Left ventricle myocardium inferior (tissue), 1 donor: ENCODE measurements around the gene CDC42BPB. TPM values are rescaled to one million over a fixed set of nuclear protein-coding genes. Genes with fewer than 3 reads are reported as not detected.

Experiments
- DNase-seq: peaks from one replicate; pipeline ENCODE4 v3.0.0-alpha.2; 2020
- H3K27ac ChIP-seq: fragments of 200-600 bp; replicated peaks from 2 replicates; pipeline ENCODE4 v1.8.0; 2021
- H3K27me3 ChIP-seq: fragments of 200-600 bp; 2 replicates; pipeline ENCODE4 v1.8.0; 2021; ENCODE audit warnings: low read depth
- H3K36me3 ChIP-seq: fragments of 200-600 bp; 2 replicates; pipeline ENCODE4 v1.8.0; 2021
- H3K4me1 ChIP-seq: fragments of 200-600 bp; 2 replicates; pipeline ENCODE4 v1.8.0; 2021
- H3K4me3 ChIP-seq: fragments of 200-600 bp; 2 replicates; pipeline ENCODE4 v1.8.0; 2021; ENCODE audit warnings: mild to moderate bottlenecking, moderate library complexity
- H3K9me3 ChIP-seq: fragments of 200-600 bp; replicated peaks from 2 replicates; pipeline ENCODE4 v1.8.0; 2021
- intact Hi-C: fragments of 100-400 bp; cut with micrococcal nuclease; formaldehyde crosslinking; loops from one replicate; pipeline ENCODE4 v1.11.0; 2022
- total RNA-seq: library from RNA; stranded (reverse); fragmentation: NEBNext Ultra II Directional; extraction: Animal tissue kit (Norgen Biotek cat#: 25700); gene quantifications from one replicate; pipeline ENCODE4 v1.2.1, GENCODE V29; 2021
- TF ChIP-seq, protein P1 (sequence below): fragments of 200-600 bp; IDR thresholded peaks from 2 replicates; pipeline ENCODE4 v1.8.0; 2021; ENCODE audit warnings: antibody characterized with exemption, mild to moderate bottlenecking, borderline replicate concordance
- donor health status: DM: no; HTN: yes; CAD: no; lungs with severe emphysema.

CDC42BPB gene
- total RNA-seq, 1 donor from 2014 or later: 67.1 TPM

DNA sequence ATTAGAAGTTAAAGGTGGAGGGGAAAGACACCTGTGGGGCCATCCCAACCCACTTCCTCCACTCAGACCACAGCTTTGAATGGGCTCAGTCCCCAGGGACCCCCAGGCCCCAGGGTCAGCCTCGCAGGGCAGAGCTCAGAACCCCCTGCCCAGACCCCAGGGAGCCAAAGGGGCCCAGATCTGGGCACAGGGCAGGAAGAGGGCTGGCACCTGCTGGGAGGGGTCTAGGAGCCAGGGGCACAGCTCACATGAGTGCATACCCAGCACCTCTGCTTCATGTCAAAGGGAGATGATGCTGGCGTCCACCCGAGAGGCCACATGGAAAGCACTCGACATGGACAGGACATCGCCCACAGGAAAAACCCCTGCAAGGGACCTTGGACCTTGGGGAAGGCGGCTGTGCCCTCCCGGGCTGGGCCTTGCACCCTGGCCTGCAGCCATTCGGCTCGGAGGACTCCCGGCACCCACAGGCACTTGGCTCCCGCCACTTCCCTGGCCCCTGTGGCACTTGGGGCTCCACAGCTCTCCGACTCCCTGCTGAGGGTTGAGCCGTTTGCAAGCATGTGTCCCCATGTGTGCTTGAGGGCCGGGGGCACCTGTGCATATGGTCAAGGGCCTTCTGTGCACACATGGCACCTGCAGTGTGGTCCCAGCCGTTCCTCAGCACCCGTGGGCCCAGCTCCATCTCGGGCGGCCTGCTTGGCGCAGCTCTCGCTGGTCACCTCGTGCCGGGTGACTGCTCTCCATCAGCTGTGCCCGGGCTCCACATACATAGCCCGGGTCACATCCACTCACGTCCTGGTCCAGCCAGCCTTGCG lies 142.7 kb downstream of the CDC42BPB start:
- Histone ChIP-seq H3K9me3 (no peaks in the 10 kb centered on the region), H3K36me3 (no peaks in the 10 kb centered on the region), H3K4me3 (no peak overlapping the region), H3K4me1 (no peaks in the 10 kb centered on the region), H3K27ac (no peak overlapping the region), H3K27me3 (no peaks in the 10 kb centered on the region)
- TF ChIP-seq, protein P1, sequence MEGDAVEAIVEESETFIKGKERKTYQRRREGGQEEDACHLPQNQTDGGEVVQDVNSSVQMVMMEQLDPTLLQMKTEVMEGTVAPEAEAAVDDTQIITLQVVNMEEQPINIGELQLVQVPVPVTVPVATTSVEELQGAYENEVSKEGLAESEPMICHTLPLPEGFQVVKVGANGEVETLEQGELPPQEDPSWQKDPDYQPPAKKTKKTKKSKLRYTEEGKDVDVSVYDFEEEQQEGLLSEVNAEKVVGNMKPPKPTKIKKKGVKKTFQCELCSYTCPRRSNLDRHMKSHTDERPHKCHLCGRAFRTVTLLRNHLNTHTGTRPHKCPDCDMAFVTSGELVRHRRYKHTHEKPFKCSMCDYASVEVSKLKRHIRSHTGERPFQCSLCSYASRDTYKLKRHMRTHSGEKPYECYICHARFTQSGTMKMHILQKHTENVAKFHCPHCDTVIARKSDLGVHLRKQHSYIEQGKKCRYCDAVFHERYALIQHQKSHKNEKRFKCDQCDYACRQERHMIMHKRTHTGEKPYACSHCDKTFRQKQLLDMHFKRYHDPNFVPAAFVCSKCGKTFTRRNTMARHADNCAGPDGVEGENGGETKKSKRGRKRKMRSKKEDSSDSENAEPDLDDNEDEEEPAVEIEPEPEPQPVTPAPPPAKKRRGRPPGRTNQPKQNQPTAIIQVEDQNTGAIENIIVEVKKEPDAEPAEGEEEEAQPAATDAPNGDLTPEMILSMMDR: no peak
- intact Hi-C loops: no loop called here
- DNase-seq: no peak

DNA sequence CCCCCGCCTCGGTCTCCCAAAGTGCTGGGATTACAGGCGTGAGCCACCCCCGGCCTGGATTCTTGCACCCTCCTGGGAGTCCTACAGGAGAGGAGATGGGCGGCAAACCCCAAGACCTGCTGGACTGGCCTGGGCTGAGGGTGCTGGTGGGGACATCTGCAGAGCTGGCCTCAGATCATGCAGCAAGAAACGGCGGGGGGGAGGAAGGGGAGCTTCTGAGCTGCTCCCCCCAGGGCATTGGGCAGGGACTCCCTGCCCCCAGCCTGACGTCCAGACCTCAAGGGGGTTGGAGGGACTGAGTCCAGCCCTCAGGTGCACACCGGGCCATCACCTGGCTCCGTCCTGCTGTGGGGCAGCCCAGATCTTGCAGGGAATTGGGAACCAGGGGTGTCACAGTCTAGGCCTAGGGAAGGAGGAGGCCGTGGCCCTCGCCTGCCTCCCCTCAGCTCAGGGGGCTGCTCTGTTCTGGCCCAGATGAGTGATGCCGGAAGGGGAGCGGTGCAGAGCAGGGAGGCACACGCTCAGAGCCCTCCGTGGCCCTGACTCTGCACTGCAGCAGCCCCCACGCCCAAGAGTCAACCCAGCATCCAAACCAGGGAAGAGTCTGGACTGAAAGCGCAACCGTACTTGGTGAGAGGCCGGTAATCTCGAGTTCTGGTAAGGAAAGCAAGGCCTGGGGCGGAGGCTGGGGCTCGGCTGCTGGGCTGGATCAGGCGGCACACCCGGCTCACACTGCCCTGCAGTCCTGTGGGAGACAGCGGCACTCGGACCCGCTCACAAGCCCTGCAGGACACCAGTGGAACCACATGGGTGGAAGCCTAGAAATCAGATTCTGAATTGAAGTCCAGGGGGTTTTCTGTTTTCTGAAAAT lies 143.8 kb downstream of the CDC42BPB start:
- Histone ChIP-seq H3K27ac (no peak overlapping the region), H3K9me3 (no peaks in the 10 kb centered on the region), H3K4me3 (no peak overlapping the region), H3K36me3 (no peaks in the 10 kb centered on the region), H3K4me1 (no peaks in the 10 kb centered on the region), H3K27me3 (no peaks in the 10 kb centered on the region)
- TF ChIP-seq, protein P1: no peak
- intact Hi-C loops: no loop called here
- no peak for DNase-seq

DNA sequence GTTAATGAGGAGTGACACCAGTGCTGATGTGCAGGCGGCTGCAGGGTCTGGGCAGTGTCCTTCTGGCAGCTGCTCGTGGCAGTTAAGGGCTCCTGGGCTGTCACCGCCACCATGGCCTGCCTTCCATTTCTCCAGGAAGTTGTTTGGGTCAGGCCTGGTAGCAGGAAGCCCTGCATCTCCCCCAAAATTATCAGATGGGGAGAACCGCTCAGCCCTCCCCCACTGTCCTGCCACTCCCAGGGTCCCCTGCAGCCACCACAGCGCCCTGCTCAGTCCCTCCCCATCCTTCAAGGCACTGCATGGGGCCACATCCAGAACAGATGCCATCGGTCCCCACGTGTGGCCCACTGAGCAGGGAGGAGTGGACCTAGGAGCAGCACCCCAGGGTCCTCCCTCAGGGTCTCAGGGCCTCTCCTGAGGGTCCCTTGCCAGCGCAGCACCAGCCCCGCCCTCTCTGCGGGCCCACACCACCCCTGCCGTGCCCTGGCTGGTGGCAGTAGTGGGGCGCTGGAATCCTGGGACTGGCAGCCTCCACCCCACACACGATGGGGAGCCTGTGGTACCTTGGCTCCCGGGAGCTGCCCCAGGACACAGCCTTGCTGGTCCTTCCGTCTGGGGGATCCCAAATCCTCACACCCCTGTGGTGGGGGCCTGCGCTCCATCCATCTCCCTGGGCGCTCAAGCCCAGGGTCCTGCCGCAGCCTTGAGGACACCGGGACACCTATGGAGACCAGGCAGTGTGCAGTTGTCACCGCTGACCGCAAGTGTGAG lies 145.2 kb downstream of the CDC42BPB start:
- H3K27ac ChIP-seq: no peak overlapping the region
- intact Hi-C loops: no loop called here
- DNase-seq: no peak

DNA sequence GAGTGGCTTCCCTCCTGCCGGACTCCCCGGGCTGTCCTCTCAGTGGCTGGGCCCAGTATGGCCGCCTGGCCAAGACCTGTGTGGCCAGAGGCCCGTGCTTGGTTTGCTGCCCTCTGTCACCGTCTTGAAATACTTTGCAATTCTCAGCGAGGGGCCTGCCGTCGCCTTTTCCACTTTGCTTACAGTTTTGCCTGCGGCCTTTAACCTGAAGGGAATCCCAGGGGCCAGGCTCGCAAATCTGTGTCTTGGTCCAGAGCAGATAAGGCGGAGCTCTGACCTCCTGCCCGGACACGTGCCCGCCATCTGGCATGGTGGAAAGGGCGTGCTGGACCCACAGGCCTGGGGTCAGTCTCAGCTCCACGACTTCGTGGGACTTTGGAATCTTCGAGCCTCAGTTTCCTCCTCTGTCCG lies 145.8 kb downstream of the CDC42BPB start:
- no peaks in the 10 kb centered on the region for H3K27me3 ChIP-seq
- intact Hi-C loops: no loop called here
- no peaks in the 10 kb centered on the region for H3K9me3 ChIP-seq
- peaks cover 9% of the 10 kb centered on the region for H3K36me3 ChIP-seq
- TF ChIP-seq, protein P1: no peak
- H3K4me1 ChIP-seq: no peaks in the 10 kb centered on the region
- H3K27ac ChIP-seq: no peak overlapping the region
- DNase-seq: no peak
- H3K4me3 ChIP-seq: no peak overlapping the region

More for the DNA sequence above, 145.2 kb downstream of the CDC42BPB start:
- TF ChIP-seq, protein P1: no peak
- H3K9me3 ChIP-seq: no peaks in the 10 kb centered on the region
- H3K36me3 ChIP-seq: peaks cover 4% of the 10 kb centered on the region
- no peaks in the 10 kb centered on the region for H3K4me1 ChIP-seq
- H3K27me3 ChIP-seq: no peaks in the 10 kb centered on the region
- no peak overlapping the region for H3K4me3 ChIP-seq

DNA sequence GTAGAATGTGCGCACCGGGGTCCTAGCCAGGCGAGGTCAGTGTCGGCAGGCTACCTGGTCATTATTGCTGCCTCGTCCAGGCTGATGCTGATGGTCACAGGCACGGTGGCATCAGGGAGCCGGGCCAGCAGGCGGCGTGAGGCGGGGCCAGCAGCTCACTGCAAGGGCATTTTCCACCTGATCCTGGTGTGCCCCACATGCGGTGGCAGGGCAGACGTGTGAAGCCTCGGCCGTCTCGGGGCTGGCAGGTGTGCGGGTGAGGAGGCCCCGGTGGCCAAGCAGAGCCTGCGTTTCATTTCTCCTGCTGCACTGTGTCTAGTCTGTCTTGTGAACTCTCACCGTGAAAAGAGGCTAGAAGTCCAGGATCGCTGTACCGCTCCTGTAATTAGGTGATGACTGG lies 146.9 kb downstream of the CDC42BPB start:
- Histone ChIP-seq H3K9me3 (no peaks in the 10 kb centered on the region), H3K27ac (no peak overlapping the region), H3K36me3 (peaks cover 16% of the 10 kb centered on the region), H3K4me1 (no peaks in the 10 kb centered on the region), H3K4me3 (no peak overlapping the region), H3K27me3 (no peaks in the 10 kb centered on the region)
- TF ChIP-seq, protein P1: no peak
- intact Hi-C loops: no loop called here
- no peak for DNase-seq
